8988T (cell line): ENCODE measurements around the gene MSMB.
"Not testable (repeated sequence)": the region's sequence is repeated elsewhere in the genome, so short reads cannot be mapped to it uniquely, and the experiment has no call there.

Source experiments
- DNase-seq: peaks from one replicate; pipeline ENCODE4 v3.0.0; 2011

The MSMB gene

GRCh38 chr10:46046261-46046660 is at the start of gene MSMB:
MSMB (minus strand) TSS chr10:46046269; CDS start chr10:46046237, 32 bp downstream.
- no peak for DNase-seq

GRCh38 chr10:46094931-46095750 is 49.1 kb upstream of the MSMB start:
- DNase-seq: no peak

- no peak for DNase-seq
These were observed 48.1 kb upstream of the MSMB start for GRCh38 chr10:46094197-46094500.

- DNase-seq: not testable (repeated sequence)
These were observed 47.5 kb upstream of the MSMB start for GRCh38 chr10:46093316-46094196.

DNA sequence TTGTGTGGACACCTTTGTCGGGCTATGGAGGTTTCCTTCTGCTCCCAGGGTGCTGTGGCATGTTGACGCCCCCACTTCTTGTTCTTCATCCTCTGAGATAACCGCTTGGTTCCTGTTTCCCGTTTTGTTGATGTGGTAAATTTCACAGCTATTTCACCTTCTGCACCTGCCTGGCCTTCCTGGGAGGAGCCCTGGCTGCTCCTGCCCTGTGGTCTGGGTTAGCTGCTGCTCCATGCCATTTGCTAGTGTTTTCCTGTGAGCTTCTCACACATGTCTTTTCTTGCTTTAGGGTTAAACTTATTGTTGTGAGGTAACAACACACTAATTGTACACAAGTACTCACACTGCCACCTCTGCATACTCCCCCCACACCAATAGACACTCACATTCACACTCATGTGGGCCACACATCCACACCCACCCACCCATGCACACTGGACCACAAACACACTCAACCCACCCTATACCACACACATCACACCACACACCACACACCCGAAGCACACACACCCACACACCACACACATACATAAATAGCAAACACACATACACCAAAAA is 46.5 kb upstream of the MSMB start:
- no peak for DNase-seq

- DNase-seq: no peak
These were observed 45.9 kb upstream of the MSMB start for GRCh38 chr10:46091828-46092523.

DNA sequence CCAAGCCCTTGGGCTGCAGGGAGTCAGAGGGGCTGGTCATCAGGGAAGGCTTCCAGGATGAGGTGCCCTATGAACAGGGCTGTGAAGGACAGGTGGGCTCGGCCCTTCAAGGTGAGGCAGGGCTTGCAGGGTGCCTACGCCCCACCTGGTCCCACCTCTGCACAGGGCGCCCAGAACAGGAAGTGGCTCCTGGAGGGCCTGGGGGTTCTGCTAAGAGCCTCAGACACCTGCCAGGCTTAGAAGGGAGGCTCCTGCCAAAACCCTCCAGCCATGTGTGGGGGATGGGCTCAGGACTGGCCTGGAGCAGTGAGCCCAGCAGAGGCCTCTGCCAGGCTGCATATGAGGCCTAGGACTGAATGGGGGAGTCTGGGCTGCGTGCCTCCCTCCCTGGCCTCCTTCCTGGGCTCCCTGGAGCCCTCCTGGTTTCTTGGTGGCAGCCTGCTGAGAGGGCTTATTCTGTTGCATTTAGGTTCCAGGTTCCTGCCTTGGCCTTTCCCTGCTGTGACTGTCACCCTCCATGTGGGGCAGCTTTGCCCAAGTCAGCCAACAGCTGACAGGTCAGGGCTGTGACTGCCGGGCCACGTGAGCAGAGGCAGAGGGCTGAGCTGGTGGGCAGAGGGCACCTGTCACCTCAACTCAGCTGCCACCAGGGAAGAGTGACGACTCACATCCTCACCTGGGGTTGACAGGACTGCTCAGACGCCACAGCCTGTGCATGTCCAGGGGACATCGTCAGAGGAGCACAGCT is 45.2 kb upstream of the MSMB start:
- DNase-seq: no peak

GRCh38 chr10:46090258-46090812 is 44.3 kb upstream of the MSMB start:
- no peak for DNase-seq

DNA sequence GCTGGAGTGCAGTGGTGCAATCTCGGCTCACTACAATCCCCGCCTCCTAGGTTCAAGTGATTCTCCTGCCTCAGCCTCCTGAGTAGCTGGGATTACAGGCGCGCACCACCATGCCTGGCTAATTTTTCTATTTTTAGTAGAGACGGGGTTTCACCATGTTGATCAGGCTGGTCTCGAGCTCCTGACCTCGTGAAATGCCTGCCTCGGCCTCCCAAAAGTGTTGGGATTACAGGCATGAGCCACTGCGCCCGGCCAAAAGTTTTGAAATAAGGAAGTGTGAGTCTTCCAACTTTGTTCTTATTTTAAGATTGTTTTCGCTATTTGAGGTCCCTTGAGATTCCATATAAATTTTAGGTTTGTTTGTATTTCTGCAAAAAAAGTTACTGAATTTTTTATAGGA is 41.3 kb upstream of the MSMB start:
- not testable (repeated sequence) for DNase-seq

DNA sequence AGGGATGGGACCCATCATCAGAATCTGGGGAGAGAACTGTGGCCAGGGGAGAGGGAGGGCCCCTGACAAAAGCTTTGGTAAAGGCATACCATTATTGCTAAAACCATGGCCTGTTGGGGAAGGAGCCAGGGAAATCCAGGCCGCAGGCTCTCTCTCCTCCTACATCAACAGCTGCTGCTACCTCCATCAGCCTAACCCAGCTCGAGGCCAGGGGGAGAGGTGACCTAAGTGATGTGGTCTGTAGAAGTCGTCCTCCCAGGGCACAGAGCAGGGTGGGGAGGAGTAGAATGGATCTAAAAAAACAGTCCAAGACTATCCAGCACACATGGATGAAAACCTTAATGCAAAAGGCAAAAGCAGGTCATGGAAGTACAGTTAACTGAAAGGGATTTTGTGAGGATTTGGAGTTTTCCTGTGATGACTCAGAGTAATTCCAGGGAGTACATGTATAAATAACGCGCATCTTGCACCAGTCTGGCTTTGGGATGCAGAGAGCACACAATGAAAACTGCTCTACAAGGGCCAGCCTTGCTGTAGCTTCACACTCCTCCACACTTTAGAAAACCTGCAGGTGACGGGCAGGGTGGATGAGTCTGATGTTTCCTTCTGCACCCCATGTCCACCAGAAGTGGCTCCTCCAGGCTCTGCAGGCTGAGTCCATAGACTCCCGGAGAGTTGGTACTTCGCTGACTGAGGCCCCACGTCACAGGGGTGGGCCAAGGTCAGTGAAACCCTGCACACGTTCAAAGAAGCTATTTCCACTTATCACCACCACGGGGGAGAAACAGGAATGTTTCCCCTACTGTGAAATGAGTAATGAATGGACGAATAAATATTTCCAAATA is 38.5 kb upstream of the MSMB start:
- DNase-seq: no peak

GRCh38 chr10:46080886-46081285 is 34.8 kb upstream of the MSMB start:
- DNase-seq: no peak

- DNase-seq: no peak
These were observed 33.9 kb upstream of the MSMB start for GRCh38 chr10:46079831-46080585.

GRCh38 chr10:46077731-46078413 is 31.8 kb upstream of the MSMB start:
- no peak for DNase-seq

- DNase-seq: no peak
These were observed 31.1 kb upstream of the MSMB start for GRCh38 chr10:46077141-46077554.

- DNase-seq: no peak
These were observed 29.8 kb upstream of the MSMB start for GRCh38 chr10:46075869-46076268.

- no peak for DNase-seq
These were observed 28.3 kb upstream of the MSMB start for GRCh38 chr10:46074196-46074946.

- DNase-seq: no peak
These were observed 27.5 kb upstream of the MSMB start for GRCh38 chr10:46073564-46073963.

DNA sequence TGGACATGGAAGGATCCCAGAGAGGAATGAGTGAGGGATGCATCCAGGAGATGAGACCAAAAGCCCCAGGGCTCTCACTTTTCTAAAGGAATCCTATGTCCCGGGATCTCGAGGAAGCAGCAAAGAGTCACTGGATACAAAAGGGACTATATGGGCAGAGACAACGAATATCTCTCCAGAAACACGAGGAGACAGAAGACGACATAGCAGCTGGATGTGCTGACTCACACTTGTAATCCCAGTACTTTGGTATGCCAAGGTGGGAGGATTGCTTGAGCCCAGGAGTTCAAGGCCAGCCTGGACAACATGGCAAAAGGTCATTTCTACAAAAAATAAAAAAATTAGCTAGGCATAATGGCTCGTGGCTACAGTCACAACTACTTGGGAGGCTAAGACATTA is 24.7 kb upstream of the MSMB start:
- no peak for DNase-seq
